HS-5 (cell line): ENCODE data around the gene BRD1.

Experiments used
- DNase-seq: peaks from one replicate; pipeline ENCODE4 v3.0.0-alpha.2; 2012; ENCODE audit warnings: low read depth

Gene BRD1

DNA sequence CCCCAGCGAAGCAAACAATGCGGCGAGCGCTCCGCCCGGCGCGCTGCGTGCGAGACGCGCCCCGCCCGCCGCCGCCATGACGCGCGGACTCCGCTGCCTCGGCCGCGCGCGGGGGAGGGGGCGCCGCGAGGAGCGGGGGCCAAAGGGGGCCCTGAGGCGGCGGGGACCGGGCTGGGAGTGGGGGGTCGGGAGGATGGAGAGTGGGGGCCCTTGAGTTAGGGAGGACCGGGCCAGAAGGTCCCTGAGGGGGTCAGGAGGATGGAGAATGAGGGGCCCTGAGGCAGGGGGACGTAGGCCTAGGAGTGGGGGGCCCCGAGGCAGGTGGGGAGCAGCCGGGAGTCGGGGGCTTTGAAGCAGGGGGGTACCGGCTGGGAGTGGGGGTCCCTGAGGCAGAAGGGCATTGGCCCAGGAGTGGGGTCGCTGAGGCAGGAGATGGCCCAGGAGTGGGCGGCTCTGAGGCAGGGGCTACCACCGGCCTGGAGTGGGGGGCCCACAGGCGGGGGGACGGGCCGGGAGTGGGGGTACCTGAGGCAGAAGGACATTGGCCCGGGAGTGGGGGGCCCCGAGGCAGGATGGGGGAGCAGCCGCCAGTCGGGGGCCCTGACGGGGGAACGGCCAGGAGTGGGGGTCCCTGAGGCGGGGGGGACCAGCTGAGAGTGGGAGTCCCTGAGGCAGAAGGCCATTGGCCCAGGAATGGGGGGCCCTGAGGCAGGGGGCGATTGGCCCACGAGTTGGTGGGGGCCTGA, at the start of gene BRD1:
Gene BRD1, minus strand, starts transcription at position 21 of the 746 bp plus-strand sequence. CDS start 3,556 bp downstream, outside the sequence.
- DNase-seq: no peak

DNA sequence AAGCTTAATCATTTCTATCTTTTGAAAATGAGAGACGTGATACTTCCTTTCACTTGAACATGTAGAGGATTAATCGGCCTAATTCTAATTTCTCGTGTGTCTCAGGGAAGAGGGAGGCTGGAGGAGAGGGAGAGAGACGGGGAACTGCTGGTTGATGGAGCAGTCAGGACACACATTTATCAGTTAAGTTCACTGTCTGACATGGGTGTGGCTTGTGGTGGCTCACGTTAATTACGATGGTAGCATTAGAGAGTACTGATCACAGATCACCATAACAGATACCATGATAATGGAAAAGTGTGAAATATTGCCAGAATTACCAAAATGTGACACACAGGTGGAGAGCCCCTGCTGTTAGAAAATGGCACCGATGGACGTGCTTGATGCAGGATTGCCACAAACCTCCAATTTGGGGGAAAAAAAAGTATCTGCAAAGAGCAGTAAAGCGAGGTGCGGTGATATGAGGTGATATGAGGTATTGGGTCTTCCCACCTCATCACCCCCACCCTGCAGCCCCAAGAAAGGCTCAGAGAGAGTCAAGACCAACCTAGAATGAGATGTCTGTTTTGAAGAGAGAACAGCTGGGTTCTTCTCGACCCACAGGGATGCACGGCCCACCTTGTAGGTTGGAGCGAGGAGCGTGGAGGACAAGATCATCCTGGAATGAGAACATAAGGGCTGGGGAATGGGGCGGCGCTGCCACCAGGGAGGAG, 45.7 kb upstream of the BRD1 start:
- DNase-seq: no peak

DNA sequence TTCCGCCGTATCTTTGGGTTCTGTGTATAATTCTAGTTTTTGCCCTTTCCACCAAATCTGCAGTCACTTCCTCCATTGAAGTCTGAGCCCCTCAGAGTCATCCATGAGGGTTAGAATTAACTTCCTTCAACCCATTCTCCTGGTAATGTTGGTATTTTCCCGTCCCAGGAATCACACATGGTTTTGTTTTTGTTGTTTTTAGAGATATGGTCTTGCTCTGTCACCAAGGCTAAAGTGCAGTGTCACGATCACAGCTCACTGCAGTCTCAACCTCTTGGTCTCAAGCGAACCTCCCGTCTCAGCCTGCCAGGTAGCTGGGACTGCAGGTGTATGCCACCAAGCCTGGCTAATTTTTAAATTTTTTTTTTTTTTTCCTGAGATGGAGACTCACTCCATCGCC, 44.7 kb upstream of the BRD1 start:
- DNase-seq: no peak

DNA sequence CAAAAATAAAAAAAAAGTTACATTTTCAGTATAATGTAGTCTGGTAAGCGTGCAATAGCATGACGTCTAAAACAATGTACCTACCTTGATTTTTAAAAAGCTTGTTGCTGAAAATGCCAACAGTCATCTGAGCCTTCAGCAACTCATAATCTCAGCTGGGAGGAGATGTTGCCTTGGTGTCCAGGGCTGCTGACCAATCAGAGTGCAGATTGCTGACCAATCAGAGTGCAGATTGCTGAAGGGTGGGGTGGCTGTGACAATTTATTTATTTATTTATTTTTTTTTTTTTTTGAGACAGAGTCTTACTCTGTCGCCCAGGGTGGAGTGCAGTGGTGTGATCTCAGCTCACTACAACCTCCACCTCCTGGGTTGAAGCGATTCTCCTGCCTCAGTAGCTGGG, 43.8 kb upstream of the BRD1 start:
- DNase-seq: no peak

DNA sequence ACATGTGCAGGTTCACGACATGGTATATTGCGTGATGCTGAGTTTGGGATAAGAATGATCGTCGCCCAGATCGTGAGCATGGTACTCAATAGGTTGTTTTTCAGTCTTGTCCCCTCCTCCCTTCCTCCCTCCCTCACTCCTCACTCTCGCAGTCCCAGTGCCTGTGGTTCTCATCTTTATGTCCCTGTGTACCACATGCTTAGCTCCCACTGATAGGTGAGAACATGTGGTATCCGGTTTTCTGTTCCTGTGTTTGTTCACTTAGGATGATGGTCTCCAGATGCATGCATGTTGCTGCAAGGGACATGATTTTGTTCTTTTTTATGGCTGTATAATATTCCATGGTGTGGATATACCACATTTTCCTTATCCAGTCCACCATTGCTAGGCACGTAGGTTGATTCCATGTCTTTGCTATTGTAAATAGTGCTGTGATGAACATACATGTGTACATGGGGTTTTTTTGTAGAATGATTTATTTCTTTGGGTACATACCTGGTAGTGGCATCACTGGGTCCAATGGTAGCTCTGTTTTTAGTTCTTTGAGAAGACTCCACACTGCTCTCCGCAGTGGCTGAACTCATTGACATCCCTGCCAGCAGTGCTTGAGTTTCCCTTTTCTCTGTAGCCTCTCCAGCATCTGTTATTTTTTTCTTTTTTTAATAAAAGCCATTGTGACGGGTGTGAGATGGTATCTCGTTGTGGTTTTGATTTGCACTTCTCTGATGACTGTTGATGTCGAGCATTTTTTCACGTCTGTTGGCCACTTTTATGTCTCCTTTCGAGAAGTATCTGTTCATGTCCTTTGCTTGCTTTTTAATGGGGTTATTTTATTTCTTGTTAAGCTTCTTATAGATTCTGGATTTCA, 42.4 kb upstream of the BRD1 start:
- no peak for DNase-seq

DNA sequence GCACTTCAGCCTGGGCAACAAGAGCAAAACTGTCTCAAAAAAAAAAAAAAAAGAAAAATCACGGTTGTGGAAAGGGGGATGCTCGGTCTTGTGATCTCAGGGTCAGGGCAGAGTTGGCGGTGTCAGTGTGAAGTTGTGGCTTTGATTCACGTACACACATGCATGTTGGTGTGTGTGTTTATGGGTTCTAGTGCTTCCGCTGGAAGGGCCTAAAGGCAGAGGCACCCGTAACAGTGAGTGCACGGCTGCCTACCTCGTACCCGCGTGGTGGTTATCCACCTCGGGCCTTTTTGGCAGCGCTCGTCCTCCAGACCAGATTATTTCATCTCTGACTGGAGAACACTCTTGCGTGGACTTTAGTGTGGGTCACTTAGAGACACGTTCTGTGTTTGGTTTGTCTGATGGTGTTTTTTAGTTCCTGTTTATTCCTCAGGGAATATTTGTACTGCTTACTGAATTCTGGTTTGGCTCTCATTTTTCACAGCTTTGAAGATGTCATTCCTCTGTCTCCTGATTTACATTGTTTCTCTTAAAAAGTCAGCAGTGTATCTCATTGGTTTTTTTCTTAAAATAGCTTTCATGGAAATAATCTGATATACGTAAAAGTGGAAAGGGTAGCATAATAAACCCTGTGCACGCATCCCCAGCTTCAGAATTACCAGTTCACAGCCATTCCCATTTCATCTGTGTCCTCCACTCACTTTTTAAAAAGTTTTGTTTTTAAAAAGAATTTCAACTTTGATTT, 41.6 kb upstream of the BRD1 start:
- DNase-seq: no peak

DNA sequence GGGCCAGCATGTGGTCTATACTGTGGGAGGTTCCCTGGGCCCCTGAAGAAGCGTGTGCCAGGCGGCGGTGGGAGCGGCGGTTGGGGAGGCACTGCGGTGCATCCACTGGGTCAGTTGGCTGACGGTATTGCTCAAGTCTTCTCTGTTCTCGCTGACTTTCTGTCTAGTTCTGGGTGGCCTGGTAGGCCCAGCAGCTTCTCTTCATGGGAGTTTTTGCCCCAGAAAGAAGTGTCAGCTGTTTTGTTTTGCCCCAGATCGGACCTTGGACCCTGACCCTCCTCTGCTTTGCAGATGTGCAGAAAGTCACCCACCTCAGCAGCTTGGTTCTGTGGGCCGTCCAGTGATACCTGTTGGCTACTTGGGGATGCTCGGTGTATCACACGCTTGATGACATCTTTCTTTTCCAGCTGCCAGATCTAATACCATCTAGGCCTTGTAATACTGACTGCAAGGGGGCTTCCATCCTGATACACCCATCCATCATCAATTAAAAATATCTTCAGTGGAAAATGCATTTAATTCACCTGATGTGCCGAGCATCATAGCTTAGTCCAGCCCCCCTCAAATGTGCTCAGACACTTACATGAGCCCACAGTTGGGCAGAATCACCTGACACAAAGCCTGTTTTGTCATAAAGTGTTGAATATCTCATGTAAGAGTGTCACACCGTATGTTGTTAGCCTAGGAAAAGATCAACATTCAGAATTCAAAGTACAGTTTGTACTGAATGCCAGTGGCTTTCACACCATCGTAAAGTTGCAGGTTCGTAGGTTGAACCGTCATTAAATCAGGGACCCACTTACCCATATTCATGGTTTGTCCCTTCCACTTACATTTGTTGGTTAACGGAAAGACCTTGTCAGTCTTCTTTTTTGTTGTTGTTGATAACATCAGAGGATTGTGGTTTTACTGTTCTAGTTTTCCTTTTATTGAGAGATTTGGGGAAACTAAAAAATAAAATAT, 39.9 kb upstream of the BRD1 start:
- no peak for DNase-seq

DNA sequence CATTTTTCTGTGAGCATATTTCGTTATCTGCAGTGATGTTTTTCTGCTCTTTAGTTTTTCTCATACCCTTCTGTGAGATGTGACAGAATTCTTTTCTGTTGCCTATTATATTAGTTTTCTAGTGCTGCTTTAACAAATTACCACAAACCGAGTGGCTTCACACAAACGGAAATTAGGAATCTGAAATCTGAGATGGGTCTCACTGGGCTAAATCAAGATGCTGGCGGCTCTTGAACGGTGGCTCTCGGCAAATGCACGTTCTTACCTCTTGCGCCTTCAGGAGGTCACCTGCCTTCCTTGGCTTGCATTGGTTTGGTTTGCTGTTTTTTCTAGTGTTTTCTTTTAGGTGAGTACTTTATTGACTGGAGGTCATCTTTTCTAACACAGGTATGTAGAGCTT, 39.0 kb upstream of the BRD1 start:
- no peak for DNase-seq

DNA sequence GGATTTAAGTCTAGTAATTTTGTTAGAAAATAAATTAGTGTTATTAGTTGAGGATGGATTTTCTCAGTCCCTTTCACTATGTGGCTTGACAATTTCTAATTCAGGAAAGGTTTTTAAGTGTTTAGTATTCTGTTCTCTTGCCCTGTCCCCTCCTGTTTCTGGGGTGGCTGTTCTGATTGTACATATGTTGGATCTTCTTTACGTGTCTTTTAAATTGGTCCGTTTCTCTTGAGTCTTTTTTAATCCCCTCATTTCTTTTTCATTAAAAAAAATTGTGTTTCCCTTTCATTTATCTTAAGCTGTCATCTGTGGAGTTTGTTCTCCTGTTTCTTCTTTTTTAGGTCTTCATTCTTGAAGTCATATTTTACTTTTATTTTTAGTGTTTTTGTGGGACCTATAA, 38.5 kb upstream of the BRD1 start:
- no peak for DNase-seq

DNA sequence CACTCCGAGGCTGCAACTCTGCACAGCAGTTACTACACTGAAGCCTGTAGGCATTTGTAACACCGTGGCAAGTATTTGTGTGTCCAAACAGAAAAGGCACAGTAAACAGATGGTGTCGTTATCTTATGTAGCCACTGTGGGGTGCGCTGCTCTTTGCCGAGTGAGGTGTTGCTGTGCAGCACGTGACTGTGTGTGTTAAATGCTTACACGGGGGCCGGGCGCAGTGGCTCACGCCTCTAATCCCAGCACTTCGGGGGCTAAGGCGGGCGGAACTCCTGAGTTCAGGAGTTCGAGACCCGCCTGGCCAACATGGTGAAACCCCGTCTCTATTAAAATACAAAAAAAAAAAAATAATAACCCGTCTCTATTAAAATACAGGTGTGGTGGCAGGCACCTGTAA, 37.5 kb upstream of the BRD1 start:
- no peak for DNase-seq

DNA sequence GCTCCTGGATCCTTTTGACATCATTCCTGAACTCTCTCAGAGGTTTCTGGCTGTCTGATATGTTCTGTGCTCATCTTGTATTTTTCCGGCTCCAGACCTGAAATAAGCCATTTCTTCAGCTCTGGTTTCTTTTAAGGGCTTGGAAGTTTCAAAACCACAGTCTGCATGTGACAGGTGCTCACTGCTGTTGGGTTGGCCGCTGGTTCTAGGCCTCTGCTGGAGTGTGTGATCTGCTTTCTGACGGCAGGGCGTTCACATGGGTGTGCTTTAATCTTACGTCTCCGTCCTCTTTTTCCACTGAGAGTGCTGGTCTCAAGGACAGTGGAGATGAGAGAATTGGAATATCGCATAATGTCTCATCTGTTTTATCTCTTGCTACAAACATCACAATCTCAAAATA, 36.3 kb upstream of the BRD1 start:
- no peak for DNase-seq

DNA sequence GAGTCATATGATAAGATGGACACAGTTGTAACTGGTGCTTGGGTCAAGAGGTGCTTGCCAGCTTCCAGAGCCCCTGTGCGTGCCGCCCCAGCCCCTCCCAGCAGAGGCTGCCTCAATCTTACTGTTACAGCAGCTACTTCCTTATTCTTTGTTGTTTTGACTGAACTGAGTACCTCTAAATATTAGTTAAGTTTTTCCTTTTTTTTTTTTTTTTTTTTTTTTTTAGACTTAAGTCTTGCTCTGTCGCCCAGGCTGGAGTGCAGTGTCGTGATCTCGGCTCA, 34.8 kb upstream of the BRD1 start:
- DNase-seq: no peak

DNA sequence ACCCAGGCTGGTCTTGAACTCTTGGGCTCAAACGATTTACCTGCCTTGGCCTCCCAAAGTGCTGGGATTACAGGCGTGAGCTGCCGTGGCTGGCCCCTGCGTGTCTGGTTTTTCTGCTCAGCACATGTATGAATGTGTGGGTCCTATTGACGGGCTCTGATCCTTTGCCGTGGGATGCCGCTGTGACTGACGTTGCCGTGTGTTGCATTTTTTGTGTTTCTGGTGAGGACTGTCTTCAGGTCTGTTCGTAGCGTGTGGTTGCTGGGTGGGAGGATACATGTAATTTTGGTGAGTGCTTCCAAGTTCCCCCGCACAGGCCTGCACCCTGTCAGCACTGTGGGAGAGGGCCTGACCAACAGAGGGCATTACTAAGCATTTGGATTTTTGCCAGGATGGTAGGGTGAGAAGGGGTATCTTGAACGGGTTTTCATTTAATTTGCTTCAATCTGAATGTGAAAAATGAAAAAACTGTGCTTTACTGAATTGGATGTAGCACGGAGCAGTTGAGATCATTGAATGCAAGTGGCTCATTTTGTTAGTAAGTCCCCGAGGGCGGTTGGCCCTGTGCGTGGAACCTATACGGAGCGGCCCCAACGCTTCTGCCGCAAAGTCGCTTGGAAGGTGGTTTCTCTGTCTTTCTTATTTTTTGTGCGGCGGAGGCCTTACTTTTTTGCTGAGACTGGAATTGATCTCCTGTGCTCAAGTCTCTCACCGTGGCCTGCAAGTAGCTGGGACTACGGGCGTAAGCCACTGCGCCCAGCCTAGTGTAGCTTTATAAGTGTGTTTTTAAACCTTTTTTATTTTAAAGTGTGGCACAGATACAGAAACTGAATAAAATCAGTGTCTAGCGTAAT, 34.2 kb upstream of the BRD1 start:
- DNase-seq: no peak

DNA sequence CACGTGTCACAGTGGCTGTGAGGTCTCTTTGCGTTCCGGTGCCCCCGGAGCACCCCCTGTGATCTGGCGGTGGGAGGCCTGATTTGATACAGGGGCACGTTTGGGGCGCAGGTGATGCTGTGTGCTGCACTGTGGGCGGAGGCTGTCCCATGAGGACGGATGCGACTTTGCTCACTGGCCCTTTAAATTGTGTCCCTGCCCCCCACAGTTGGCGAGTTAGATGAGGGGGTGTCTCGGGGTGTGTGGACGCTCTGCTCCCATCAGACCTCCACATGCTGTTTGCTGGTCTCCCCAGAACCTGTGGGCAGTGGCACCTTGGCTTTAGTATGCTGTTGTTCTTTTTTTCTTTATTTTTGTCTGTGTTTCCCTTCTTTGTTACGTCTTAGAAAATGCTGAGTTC, 31.2 kb upstream of the BRD1 start:
- no peak for DNase-seq

DNA sequence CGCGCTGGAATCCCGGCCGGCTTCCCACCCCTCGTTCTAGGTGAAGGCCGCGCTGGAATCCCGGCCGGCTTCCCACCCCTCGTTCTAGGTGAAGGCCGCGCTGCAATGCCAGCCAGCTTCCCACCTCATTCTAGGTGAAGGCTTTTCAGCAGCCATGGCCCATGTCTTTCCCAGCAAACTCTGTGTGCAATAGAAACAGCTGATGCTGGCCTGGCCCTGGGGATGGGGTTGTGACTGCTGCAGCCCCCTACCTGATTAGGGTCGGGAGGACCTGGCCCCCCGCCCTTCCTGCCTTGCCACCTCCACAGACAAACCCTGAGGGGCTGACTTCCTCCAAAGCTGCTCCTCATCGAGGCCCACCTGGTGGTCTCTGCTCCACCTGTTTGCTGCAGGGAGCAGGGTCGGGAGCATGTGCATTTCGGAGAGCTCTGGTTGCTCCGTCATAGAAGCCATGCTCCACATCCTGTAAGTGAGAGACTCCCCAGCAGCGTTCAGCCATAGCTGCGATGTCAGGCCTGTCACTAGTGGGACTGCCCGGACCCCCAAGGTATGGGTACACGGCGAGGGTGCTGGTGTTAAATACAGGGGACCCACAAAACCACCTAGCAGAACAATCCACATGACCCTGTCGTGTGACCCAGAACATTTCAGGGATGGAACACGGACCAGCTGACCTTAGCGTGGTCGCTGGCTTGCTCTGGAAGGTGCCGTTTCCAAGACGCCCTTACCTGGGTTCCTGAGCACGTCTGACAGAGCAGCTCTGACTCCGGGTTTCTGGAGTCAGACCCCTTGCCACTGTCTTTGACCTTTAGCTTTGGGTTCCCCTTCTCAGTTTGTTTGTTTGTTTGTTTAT, 29.3 kb upstream of the BRD1 start:
- DNase-seq: no peak

DNA sequence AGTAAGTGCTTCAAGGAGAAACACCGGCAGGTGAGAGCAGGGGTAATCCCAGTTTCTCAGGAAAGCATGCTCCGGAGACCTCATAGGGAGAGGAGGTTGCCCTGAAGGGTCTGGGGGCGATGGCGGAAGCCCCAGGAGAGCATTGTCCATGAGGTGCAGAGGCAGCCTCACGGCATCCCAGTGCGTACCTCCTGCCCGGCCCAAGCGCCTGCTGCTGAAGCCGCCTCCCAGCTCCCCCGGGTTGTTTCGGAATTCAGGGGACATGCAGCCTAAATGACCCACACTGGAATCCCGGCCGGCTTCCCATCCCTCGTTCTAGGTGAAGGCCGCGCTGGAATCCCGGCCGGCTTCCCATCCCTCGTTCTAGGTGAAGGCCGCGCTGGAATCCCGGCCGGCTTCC, 28.7 kb upstream of the BRD1 start:
- DNase-seq: no peak

DNA sequence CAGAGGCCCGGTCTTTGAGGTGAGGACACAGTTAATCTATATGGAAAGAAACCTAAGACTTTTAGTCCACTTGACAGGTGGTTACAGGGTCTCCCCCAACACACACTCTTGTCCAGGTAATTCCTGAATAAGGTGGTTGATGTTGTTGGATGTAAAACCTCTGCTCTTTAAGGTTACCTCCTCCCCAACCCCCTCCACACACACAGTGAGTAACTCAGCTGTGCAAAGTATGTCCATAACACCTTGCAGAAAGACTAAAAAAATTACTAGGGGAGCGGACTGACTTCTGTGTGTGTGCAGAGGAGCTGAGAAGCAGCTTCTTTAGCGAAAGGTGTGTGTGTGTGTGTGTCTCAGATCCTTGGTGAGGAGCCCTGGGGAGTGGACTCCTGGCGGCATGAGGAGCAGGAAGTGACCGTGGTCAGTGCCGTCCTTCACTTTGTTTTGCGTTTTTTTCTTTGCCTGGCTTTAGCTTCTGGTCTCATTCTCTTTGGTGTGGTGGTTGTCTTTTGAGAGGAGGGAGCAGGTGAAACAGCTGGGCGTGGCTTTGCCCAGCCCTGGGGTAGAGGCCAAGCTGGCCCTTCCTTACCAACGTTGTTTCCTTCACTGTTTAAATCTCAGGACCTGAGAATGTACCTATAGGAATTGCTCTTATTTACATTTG, 27.7 kb upstream of the BRD1 start:
- no peak for DNase-seq

DNA sequence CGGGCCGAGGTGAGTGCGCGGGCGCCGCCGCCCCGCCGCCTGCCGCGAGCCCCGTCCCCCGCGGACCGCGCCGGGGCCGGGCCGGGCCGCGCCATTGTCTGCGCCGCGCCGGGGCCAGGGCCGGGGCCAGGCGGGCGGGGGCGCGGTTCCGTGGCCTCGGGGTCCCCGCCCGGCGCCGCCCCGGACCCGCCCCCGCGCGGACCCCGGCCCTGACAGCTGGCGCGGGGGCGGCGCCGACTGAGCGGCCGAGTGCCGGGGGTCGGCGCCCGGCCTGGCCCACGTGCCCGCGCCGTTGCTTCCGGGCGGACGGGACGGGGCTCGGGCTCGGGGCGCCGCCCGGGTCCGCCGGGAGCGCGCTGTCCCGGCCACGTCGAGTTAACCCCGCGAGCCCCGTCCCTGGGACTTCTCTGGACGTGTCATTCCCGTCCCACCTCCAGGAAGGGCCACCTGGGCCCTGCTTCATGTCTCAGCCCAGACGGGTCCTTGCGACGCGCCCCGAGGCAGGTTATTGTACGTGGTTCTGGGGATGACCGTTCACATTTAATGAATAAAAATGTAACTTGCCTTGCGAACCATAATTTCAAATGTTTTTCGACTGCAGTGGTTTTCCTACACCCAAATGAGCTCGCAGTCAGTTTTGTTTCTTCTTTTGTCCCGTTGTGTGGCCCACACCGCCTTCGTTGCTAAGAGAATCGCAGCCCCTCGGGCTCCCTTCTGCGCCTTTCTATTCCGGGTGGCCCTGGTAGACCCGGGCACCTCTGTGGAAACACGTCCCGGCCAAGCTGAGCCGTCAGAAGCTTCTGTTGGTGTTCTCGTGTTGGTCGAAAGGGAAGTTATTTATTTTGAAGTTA, 26.5 kb upstream of the BRD1 start:
- no peak for DNase-seq
